PC-3 (cell line): Measurements from ENCODE around the gene NDUFA8. TPM values are rescaled to one million over a fixed set of nuclear protein-coding genes. Genes with fewer than 3 reads are reported as not detected.

Experiments
- ATAC-seq: fragments of 200-7000 bp; cut with Tn5 transposase; 2 replicates; pipeline ENCODE4 v1.9.1; 2020; ENCODE audit warnings: mild to moderate bottlenecking, moderate library complexity
- BruUV-seq: library from RNA; stranded (reverse); fragments of 400-500 nt; replicated peaks from 2 replicates; lab custom pipeline; 2021; lab: Mats Ljungman, UMichigan
- CTCF ChIA-PET: fragments of 300-600 bp; sonication (Branson Sonifier 250); formaldehyde crosslinking; loops from one replicate; lab custom pipeline; 2022; ENCODE audit warnings: antibody characterized with exemption; lab: Charles Lee
- POLR2A ChIA-PET: fragments of 300-600 bp; sonication (Branson Sonifier 250); formaldehyde crosslinking; loops from one replicate; lab custom pipeline; 2022; ENCODE audit warnings: antibody characterized with exemption; ENCODE audit not compliant: unreplicated experiment; lab: Charles Lee
- DNase-seq: peaks from one replicate; pipeline ENCODE4 v3.0.0-alpha.2; 2015
- H2AFZ ChIP-seq: fragments of 300-600 bp; sonication (generic); 2 replicates; pipeline ENCODE4 v1.6.0; 2016; ENCODE audit warnings: antibody characterized with exemption, low read length
- H3F3A ChIP-seq: fragments of 300-600 bp; sonication (generic); one replicate; pipeline ENCODE4 v1.6.0; 2017; ENCODE audit warnings: antibody characterized with exemption, low read length, control low read depth, mild to moderate bottlenecking; ENCODE audit not compliant: unreplicated experiment
- H3K27ac ChIP-seq: fragments of 300-600 bp; sonication (generic); 2 replicates; pipeline ENCODE4 v1.5.1; 2016; ENCODE audit warnings: mild to moderate bottlenecking, low read length
- H3K27me3 ChIP-seq: fragments of 300-600 bp; sonication (generic); 2 replicates; pipeline ENCODE4 v1.6.1; 2016; ENCODE audit warnings: low read length, mixed read lengths
- H3K36me3 ChIP-seq: fragments of 300-600 bp; sonication (generic); 2 replicates; pipeline ENCODE4 v1.6.1; 2016; ENCODE audit warnings: low read depth, mixed run types, low read length, mixed read lengths
- H3K4me1 ChIP-seq: fragments of 300-600 bp; sonication (generic); 2 replicates; pipeline ENCODE4 v1.5.1; 2016; ENCODE audit warnings: low read length; ENCODE audit not compliant: insufficient read depth
- H3K4me2 ChIP-seq: fragments of 300-600 bp; sonication (generic); 2 replicates; pipeline ENCODE4 v1.6.0; 2016; ENCODE audit warnings: low read length
- H3K4me3 ChIP-seq: fragments of 300-600 bp; sonication (generic); 2 replicates; pipeline ENCODE4 v1.5.1; 2016; ENCODE audit warnings: mild to moderate bottlenecking, low read length, mixed read lengths
- H3K79me2 ChIP-seq: fragments of 300-600 bp; sonication (generic); 2 replicates; pipeline ENCODE4 v1.6.1; 2017; ENCODE audit warnings: low read length, mixed read lengths
- H3K9ac ChIP-seq: fragments of 300-600 bp; sonication (generic); 2 replicates; pipeline ENCODE4 v1.6.0; 2016; ENCODE audit warnings: mild to moderate bottlenecking, low read length
- H3K9me2 ChIP-seq: fragments of 300-600 bp; sonication (generic); replicated peaks from 2 replicates; pipeline ENCODE4 v1.6.1; 2016; ENCODE audit warnings: mixed run types, low read length, mixed read lengths
- H3K9me3 ChIP-seq: fragments of 300-600 bp; sonication (generic); 2 replicates; pipeline ENCODE4 v1.6.1; 2016; ENCODE audit warnings: low read length, mixed read lengths
- H4K20me1 ChIP-seq: fragments of 300-600 bp; sonication (generic); 2 replicates; pipeline ENCODE4 v1.6.1; 2016; ENCODE audit warnings: low read length, mixed read lengths
- EZH2 ChIP-seq: fragments of 300-600 bp; sonication (generic); IDR thresholded peaks from one replicate; pipeline ENCODE4 v1.6.1; 2017; ENCODE audit warnings: antibody characterized with exemption, mild to moderate bottlenecking, low read length; ENCODE audit not compliant: unreplicated experiment
- EZH2phosphoT487 ChIP-seq: fragments of 300-600 bp; sonication (generic); IDR thresholded peaks from 2 replicates; pipeline ENCODE4 v1.6.1; 2018; ENCODE audit warnings: mild to moderate bottlenecking, antibody characterized with exemption, low read length, borderline replicate concordance
- intact Hi-C: fragments of 100-400 bp; cut with micrococcal nuclease; formaldehyde crosslinking; loops from 2 replicates; pipeline ENCODE4 v1.9.0; 2023
- total RNA-seq: library from RNA; depleted of rRNA; stranded (reverse); fragments of >200 nt; gene quantifications from 2 replicates; pipeline ENCODE4 v1.2.3, GENCODE V29; 2014
- TF ChIP-seq, protein P1 (sequence below): fragments of 300-600 bp; sonication (generic); conservative IDR thresholded peaks from 2 replicates; pipeline ENCODE4 v1.5.1; 2017; ENCODE audit warnings: antibody characterized with exemption, low read depth, mild to moderate bottlenecking, low read length

NDUFA8 gene
- total RNA-seq, 1 experiment from 2014 or later, result 67.5 TPM

DNA sequence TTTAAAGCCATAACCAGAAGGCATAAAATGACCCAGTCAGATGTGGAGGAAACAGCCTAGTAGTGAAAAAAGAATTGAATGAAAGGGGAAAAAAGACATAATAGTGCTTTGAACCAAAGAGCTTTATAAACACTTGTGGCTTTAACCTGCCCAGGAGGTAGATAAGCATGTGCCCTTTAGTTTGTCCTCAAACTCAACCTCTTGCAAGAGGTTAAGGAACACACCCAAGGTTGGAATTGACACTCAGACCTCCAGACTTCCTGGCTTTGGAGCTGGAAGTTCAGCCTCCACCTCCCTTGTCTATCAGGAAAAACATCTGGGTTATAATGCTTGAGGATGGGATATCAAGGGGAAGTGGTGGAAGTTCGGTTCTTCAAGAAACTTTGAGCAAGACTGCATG lies 16.3 kb downstream of the NDUFA8 start:
- H3K4me1 ChIP-seq, result peaks cover 29% of the 10 kb centered on the region
- no peak for DNase-seq
- no peaks in the 10 kb centered on the region for H3K79me2 ChIP-seq
- no peak overlapping the region for H3K27ac ChIP-seq
- H3K4me3 ChIP-seq, result no peak overlapping the region
- ChIA-PET CTCF (interaction anchor here (0.6 kb wide), 1 partner anchor 46 kb away, joined by 3 read pairs; no protein-coding TSS in a partner anchor), POLR2A (no interaction called here)
- H3K4me2 ChIP-seq, result no peak overlapping the region
- H3F3A ChIP-seq, result peaks cover 4% of the 10 kb centered on the region
- no peaks in the 10 kb centered on the region for H3K27me3 ChIP-seq
- no peaks in the 10 kb centered on the region for H3K9me3 ChIP-seq
- ATAC-seq, result no peak
- BruUV-seq, result no TSS peak
- no peak for TF ChIP-seq EZH2
- TF ChIP-seq, protein P1, sequence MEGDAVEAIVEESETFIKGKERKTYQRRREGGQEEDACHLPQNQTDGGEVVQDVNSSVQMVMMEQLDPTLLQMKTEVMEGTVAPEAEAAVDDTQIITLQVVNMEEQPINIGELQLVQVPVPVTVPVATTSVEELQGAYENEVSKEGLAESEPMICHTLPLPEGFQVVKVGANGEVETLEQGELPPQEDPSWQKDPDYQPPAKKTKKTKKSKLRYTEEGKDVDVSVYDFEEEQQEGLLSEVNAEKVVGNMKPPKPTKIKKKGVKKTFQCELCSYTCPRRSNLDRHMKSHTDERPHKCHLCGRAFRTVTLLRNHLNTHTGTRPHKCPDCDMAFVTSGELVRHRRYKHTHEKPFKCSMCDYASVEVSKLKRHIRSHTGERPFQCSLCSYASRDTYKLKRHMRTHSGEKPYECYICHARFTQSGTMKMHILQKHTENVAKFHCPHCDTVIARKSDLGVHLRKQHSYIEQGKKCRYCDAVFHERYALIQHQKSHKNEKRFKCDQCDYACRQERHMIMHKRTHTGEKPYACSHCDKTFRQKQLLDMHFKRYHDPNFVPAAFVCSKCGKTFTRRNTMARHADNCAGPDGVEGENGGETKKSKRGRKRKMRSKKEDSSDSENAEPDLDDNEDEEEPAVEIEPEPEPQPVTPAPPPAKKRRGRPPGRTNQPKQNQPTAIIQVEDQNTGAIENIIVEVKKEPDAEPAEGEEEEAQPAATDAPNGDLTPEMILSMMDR, result no peak
- TF ChIP-seq EZH2phosphoT487, result no peak
- intact Hi-C loops, result loop anchor here (5.0 kb wide), 1 partner anchor 49 kb away; no protein-coding TSS in a partner anchor
- H3K9me2 ChIP-seq, result no peaks in the 10 kb centered on the region
- no peaks in the 10 kb centered on the region for H4K20me1 ChIP-seq
- peaks cover 26% of the 10 kb centered on the region for H3K36me3 ChIP-seq
- no peak overlapping the region for H3K9ac ChIP-seq
- no peak overlapping the region for H2AFZ ChIP-seq

DNA sequence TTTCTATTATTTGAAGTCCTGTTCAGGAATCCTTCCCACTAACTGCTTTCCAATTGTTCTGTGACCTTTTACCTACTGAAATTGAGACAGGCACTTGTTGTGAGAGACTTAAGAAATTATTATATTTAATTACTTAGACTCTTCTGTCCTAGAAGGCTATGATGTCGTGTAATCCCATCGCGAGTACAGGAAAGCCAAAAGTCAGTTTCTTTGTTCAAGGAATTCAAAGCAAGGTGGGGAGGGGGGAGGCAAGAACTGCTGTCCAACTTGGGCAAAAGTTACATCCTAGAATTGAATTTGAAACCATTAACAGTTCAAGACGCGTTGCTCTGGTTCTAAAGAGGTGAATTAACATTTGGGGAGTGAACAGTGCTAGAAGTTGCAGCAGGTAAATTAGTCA lies 17.9 kb downstream of the NDUFA8 start:
- Histone ChIP-seq H3K27me3 (no peaks in the 10 kb centered on the region), H3K9me2 (no peaks in the 10 kb centered on the region), H3K4me3 (no peak overlapping the region), H3K4me1 (peaks cover 29% of the 10 kb centered on the region), H3K9ac (no peak overlapping the region), H3K27ac (peak overlapping the region; percentile 88; the same call in 1 of the 2 replicates), H3K79me2 (no peaks in the 10 kb centered on the region), H3F3A (peaks cover 4% of the 10 kb centered on the region), H2AFZ (no peak overlapping the region), H3K9me3 (no peaks in the 10 kb centered on the region), H4K20me1 (no peaks in the 10 kb centered on the region), H3K4me2 (no peak overlapping the region), H3K36me3 (peaks cover 26% of the 10 kb centered on the region)
- intact Hi-C loops, result loop anchor here (5.0 kb wide), 1 partner anchor 51 kb away; no protein-coding TSS in a partner anchor
- BruUV-seq, result no TSS peak
- DNase-seq (no peak), ATAC-seq (no peak)
- POLR2A ChIA-PET, result no interaction called here
- CTCF ChIA-PET, result no interaction called here
- TF ChIP-seq EZH2, result no peak
- TF ChIP-seq EZH2phosphoT487, result no peak

DNA sequence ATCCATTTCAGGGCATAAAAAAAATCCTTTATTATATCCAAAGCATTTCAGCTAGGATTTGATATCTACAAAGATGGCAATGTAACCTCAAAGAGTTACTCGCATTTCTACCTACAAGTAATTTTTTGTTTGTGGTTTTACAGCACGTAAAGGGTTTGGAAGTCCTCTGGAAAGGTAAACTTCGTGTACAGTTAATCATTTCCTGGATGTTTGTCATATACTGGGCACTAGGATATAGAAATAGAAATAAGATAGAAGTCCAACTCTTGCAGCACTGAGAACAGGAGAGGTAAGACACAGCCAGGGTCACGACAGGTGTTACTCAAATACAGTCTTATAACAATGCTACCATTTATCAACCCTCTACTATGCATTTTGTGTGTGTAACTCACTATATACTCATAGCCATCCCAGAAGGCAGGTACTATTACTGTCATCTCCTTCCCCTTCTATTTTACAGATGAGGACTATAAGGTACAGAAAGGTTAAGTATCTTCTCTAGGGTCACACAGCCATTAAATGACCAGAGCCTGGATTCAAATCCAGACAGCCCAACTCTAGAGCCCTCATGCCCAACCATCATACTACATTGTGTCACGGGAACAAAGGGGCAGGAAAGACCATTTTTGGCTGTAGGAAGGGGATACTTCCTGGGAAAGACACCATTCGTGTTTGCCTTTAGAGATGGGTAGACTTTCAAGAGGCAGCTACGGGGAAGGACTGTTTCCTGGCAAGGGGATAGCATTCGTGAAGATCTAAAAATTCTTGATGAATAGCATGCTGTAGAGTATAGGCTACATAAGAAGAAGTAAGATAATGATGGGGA lies 19.0 kb downstream of the NDUFA8 start:
- no peaks in the 10 kb centered on the region for H4K20me1 ChIP-seq
- H3K79me2 ChIP-seq, result no peaks in the 10 kb centered on the region
- intact Hi-C loops, result loop anchor here (5.0 kb wide), 1 partner anchor 52 kb away; no protein-coding TSS in a partner anchor
- no peak for TF ChIP-seq EZH2
- no peak for TF ChIP-seq EZH2phosphoT487
- TF ChIP-seq, protein P1, result no peak
- POLR2A ChIA-PET, result interaction anchor here (0.6 to 0.7 kb wide), 2 partner anchors 23 to 124 kb away, joined by 4 read pairs; partner anchors contain the start of genes MRRF and RBM18
- CTCF ChIA-PET, result no interaction called here
- H2AFZ ChIP-seq, result no peak overlapping the region
- H3K9ac ChIP-seq, result peak overlapping the region; percentile 52
- peak overlapping the region; percentile 92 for H3K27ac ChIP-seq
- BruUV-seq, result no TSS peak
- ATAC-seq (peak; percentile 92), DNase-seq (peak; percentile 76)
- H3K36me3 ChIP-seq, result peaks cover 26% of the 10 kb centered on the region
- no peak overlapping the region for H3K4me3 ChIP-seq
- peaks cover 4% of the 10 kb centered on the region for H3F3A ChIP-seq
- H3K4me1 ChIP-seq, result peaks cover 29% of the 10 kb centered on the region
- H3K4me2 ChIP-seq, result peak overlapping the region; percentile 57
- H3K9me2 ChIP-seq, result no peaks in the 10 kb centered on the region
- H3K27me3 ChIP-seq, result no peaks in the 10 kb centered on the region
- H3K9me3 ChIP-seq, result no peaks in the 10 kb centered on the region
